Measurements from ENCODE around the gene TMEM115.
A peak's percentile ranks its signal among the peaks of the same experiment; 100 is the strongest.

Gene TMEM115

DNA sequence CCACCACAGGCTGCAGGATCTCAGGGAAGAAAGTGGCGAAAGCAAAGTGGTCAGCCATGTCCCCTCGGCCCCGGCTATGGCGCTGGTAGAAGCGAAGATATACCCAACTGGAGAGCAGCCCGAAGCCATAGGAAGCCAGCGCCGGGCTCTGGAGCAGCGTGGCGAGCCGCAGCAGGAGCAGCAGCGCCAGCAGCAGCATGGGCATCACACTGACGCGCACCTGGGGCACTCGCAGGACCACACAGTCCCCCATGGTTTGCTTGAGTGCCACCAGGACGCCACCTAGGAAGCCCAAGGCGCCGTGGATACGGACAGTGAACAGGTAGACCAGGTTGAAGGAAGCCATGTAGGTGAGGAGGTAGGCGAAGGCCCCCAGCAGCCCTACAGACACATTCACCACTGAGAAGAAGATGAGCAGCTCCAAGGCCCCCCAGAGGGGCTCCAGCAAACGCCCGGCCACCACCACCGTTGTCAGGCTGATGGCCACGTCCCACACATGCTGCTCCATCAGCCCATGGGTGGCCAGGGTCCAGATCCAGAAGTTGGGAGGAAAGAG, 888 bp downstream of the TMEM115 start:
- DNase-seq (ENCODE audit: insufficient read length), result no peak
- FAIRE-seq, result no peak
- TF ChIP-seq POLR2A (IDR thresholded peaks at IDR 0.05; ENCODE audit: low read depth, low read length) (no peak), TAF1 (IDR thresholded peaks at IDR 0.05; ENCODE audit: borderline replicate concordance, low read depth, low read length) (no peak), POLR2AphosphoS5 (IDR thresholded peaks at IDR 0.05; ENCODE audit: low read depth, low read length) (no peak)

DNA sequence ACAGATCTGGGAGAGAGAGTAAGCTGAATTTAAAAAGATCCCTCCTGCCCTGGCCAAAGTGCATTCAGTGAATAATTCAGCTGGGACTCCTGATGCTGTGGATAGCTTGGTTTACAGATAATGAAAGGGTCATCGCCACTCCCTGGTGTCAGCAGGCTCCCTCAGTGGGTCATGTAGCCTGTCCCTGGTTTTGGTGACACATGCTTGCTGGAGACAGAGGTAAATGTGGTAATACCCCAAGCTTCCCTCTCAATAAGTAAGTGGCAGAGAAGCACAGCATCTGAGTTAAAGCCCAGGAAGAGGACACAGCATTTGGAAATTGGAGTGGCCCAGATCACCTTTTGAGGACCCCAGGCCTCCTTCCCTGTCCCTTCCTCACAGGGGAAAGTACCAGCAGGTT, 1.8 kb downstream of the TMEM115 start:
- no peak for DNase-seq (ENCODE audit: insufficient read length)
- no peak for TF ChIP-seq TAF1 (IDR thresholded peaks at IDR 0.05; ENCODE audit: borderline replicate concordance, low read depth, low read length)
- no peak for FAIRE-seq

DNA sequence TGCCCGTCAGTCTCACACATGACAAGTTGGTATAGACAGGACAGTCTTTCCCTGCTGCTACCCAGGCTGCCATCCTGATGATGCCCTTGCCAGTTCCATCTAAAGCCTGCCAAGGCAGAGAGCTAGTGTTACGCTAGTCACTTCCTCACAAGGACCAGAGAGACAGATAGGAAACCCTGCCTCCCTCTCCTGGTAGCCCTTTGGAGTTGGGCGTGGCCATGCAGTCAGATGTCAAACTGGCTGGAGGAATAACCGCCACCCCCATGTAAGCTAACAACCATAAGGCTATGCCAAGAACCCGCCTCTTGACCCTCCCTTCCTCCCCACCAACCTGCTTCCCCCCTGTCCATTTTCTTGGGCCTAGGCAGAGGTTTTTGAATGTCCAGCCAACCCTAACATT, 2.8 kb downstream of the TMEM115 start:
- DNase-seq (ENCODE audit: insufficient read length) (no peak), FAIRE-seq (no peak)
- TF ChIP-seq POLR2AphosphoS5 (IDR thresholded peaks at IDR 0.05; ENCODE audit: low read depth, low read length), result no peak
- 0 out of 2 replicates have a peak, but pooled peaks have one; percentile 2 for TF ChIP-seq POLR2A (IDR thresholded peaks at IDR 0.05; ENCODE audit: low read depth, low read length)

DNA sequence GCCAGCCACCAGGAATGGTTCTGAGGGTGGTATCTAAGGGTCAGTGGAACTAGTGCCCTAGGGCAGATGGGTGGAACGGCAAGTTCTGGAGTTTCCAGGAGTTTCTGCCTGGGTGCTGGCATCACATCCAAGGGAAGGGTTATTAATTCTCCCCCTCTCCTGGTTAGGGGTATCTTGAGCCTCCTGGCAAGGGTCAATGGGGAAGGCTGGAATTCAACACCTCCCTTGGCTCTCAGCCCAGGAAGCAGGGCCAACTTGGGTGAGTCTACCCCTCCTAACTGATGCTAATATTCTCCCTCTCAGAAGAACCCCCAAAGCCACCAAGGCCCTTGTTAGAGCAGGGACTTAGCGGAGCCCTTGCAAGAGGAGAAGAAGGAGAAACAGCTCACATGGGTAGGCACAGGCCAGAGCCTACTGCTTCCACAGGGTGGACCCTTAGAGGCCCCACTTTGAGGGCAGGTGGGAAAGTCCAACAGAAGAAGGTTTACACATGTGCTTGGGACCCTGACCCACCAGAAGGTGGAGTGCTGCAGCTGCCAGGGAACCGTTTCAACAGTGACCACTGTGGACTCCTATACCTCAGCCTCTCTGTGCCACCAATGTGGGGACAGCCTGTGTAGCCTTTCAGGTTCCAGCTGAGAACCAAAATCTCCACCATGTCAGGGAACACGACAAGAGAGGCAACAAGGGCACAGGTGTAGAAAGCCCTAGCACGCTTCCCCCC, 3.3 kb downstream of the TMEM115 start:
- TF ChIP-seq POLR2A (IDR thresholded peaks at IDR 0.05; ENCODE audit: low read depth, low read length) (peak; percentile 5; the same call in 1 of the 2 replicates), POLR2AphosphoS5 (IDR thresholded peaks at IDR 0.05; ENCODE audit: low read depth, low read length) (no peak), TAF1 (IDR thresholded peaks at IDR 0.05; ENCODE audit: borderline replicate concordance, low read depth, low read length) (no peak)
- no peak for DNase-seq (ENCODE audit: insufficient read length)
- no peak for FAIRE-seq

DNA sequence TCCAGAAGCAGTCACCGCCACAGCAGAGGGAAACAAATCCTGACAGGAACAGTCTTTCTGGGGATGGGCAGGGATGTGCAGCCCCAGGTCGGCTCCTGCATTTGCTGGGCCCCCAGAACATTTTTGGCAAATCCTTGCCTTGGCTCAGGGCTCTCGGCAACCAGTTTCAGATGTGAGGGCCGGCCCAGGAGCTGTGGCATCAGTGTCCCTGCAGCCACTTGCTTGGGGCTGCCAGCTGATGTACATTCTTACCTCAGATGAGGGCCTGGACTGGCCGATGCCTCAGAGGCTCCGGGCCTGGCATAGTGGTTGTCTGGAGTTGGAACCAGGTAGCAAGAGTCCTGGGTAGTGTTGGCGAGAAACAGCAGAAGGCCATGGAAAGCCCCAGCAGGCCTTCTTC, 4.5 kb downstream of the TMEM115 start:
- no peak for FAIRE-seq
- TF ChIP-seq POLR2A (IDR thresholded peaks at IDR 0.05; ENCODE audit: low read depth, low read length) (0 out of 2 replicates have a peak, but pooled peaks have one; percentile 4), POLR2AphosphoS5 (IDR thresholded peaks at IDR 0.05; ENCODE audit: low read depth, low read length) (no peak)

DNA sequence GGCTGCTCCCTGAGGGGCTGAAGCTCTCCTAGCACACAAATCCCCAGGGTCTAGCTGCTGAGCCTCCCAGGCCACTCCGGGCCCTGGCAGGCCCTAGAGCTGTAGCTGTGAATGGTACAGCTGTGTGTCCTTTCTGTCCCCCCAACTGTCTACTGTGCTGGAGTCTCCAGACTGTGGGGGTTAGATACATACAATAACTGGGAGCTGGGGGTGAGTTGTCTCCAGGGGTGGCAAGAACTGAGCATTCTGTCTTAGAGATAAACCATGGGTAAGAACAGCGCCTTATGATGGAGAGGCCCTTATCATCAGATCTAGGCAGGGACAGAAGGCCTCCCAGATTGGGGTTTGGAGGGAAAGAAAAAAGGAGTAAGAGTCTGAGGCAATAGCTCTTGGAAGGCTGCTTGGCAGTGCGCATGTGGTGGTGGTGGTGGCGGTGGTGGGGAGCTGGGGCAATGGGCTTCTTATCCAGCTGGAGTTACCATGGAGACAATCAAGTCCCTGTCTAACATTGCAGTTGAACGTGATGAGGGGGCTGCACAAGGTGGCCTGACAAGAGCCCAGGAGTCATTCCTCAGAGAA, 5.0 kb downstream of the TMEM115 start:
- DNase-seq (ENCODE audit: insufficient read length) (no peak), FAIRE-seq (no peak)
- TF ChIP-seq TAF1 (IDR thresholded peaks at IDR 0.05; ENCODE audit: borderline replicate concordance, low read depth, low read length) (no peak), POLR2A (IDR thresholded peaks at IDR 0.05; ENCODE audit: low read depth, low read length) (no peak), POLR2AphosphoS5 (IDR thresholded peaks at IDR 0.05; ENCODE audit: low read depth, low read length) (no peak)

More for the DNA sequence above, 4.5 kb downstream of the TMEM115 start:
- no peak for DNase-seq (ENCODE audit: insufficient read length)

DNA sequence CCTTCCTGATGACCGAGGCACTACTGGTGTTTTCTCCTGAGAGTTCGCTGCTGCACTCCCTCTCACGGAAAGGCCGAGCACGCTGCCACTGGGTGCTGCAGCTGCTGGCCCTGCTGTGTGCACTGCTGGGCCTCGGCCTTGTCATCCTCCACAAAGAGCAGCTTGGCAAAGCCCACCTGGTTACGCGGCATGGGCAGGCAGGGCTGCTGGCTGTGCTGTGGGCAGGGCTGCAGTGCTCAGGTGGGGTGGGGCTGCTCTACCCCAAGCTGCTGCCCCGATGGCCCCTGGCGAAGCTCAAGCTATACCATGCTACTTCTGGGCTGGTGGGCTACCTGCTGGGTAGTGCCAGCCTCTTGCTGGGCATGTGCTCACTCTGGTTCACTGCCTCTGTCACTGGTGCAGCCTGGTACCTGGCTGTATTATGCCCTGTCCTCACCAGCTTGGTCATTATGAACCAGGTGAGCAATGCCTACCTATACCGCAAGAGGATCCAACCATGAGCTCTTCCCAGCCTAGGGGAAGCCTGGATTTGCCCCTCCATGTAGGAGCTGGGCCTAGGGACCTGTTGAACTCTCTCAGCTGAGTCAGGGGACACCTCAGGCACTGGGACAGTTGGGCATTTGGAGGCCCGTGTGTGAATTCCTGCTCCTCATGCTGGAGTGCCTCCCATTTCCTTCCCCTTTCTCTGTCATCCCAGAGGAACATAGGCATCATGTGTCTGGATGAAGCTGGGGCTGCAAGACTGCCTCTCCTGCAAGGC, 5.9 kb downstream of the TMEM115 start:
- no peak for FAIRE-seq
- no peak for DNase-seq (ENCODE audit: insufficient read length)
- no peak for TF ChIP-seq TAF1 (IDR thresholded peaks at IDR 0.05; ENCODE audit: borderline replicate concordance, low read depth, low read length)
- no peak for TF ChIP-seq POLR2AphosphoS5 (IDR thresholded peaks at IDR 0.05; ENCODE audit: low read depth, low read length)
- TF ChIP-seq POLR2A (IDR thresholded peaks at IDR 0.05; ENCODE audit: low read depth, low read length), result peak; percentile 46

DNA sequence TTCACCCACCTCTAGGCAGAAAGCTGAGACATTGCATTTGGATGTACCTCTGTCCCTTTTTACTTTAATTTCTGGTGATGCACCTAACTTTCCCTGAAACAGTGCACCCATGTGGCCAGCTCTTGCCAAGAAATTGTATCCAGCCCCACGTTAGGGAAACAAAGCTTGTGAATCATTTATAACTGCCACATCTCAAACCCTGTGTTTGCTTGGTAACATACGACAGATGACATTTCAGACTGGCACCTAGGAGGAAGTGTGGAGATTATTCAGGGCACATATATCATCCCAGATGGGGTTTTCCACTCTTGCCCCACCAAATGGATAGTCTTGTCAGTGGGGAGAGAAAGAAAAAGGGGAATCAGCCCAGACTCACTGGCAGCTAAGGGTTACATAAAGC, 6.5 kb downstream of the TMEM115 start:
- TF ChIP-seq POLR2A (IDR thresholded peaks at IDR 0.05; ENCODE audit: low read depth, low read length), result no peak
- no peak for DNase-seq (ENCODE audit: insufficient read length)
- no peak for FAIRE-seq

DNA sequence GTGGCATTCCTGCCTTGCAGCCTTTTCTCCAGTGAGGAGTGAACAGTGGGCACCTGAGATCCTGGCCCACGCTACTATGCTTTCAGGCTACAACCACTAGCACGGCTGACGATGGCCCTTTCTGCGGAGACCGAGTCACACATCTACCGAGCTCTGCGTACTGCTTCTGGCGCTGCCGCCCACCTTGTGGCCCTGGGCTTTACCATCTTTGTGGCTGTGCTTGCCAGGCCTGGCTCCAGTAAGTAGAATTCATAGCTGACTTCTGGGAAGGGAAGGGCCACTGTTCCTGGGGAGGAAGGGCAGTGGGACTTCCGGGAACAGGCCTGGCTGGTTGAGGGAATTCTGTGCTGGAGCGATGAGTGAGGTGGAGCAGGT, 8.0 kb downstream of the TMEM115 start:
- no peak for TF ChIP-seq POLR2A (IDR thresholded peaks at IDR 0.05; ENCODE audit: low read depth, low read length)
- TF ChIP-seq POLR2AphosphoS5 (IDR thresholded peaks at IDR 0.05; ENCODE audit: low read depth, low read length), result no peak
- no peak for TF ChIP-seq TAF1 (IDR thresholded peaks at IDR 0.05; ENCODE audit: borderline replicate concordance, low read depth, low read length)
- FAIRE-seq (no peak), DNase-seq (ENCODE audit: insufficient read length) (no peak)

DNA sequence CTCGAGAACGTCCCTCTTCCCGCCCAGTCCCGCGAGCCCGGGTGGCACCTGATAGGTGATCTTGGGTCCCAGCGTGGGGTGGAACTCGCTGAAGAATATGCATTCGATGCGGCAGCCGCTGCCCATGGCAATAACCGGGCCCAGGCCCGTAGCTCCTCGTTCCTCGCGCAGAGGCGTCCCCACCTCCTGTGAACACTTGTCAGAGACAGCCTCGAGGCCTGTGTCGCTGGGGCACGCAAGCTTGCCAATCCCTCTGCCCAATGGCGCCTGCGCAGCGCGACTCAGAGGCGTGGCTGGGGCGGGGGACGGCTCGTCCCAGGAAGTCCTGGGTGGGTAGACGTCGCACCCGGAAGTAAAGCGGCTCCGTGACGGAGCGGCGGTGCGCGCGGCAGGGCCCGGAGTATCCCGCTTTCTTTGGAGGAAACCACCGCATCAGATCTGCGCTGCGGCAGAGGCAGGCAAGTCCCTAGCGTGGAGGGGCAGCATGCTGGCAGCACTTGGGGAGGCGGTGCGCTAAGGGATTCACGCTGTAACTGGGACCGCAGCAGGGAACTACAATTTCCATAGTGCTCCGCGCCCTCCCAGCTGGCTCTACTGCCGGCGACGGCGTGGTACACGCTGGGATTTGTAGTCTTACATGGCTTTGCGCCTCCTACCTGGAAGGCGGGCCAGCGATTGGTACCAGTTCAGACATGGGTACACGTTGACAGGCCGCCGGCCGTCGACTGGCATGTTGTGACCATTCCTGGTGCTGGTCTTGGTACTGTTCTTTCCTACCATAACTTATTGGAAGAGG, 8.6 kb downstream of the TMEM115 start, which contains the start of the genes CYB561D2 and NPRL2:
CYB561D2 (plus strand) TSS at position 336 of the 796 bp plus-strand sequence. CDS start 572 bp downstream, outside the sequence.
NPRL2 (minus strand) TSS at position 249 of the 796 bp plus-strand sequence; CDS start at position 126, 123 bp downstream.
- peak; percentile 76 for TF ChIP-seq TAF1 (IDR thresholded peaks at IDR 0.05; ENCODE audit: borderline replicate concordance, low read depth, low read length)
- TF ChIP-seq POLR2AphosphoS5 (IDR thresholded peaks at IDR 0.05; ENCODE audit: low read depth, low read length), result peak; percentile 94
- TF ChIP-seq POLR2A (IDR thresholded peaks at IDR 0.05; ENCODE audit: low read depth, low read length), result peak; percentile 97
- DNase-seq (ENCODE audit: insufficient read length) (peak; percentile 99), FAIRE-seq (peak; percentile 99)

DNA sequence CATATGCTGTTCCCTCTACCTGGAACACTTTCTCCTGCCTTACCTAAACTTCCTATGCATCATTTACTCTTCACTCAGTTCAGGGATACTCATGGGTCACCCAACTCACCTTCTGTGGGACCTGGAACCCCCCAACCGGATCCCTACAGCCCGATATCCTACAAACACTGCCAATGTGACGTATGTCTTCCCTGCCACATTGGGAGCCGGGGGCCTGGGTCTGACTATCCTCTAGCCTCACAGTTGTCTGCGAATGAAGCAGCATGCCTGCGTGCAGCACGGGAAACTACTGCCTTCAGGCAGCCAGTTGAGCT, 9.2 kb downstream of the TMEM115 start:
- no peak for TF ChIP-seq POLR2A (IDR thresholded peaks at IDR 0.05; ENCODE audit: low read depth, low read length)
- TF ChIP-seq POLR2AphosphoS5 (IDR thresholded peaks at IDR 0.05; ENCODE audit: low read depth, low read length), result no peak
- TF ChIP-seq TAF1 (IDR thresholded peaks at IDR 0.05; ENCODE audit: borderline replicate concordance, low read depth, low read length), result no peak
- no peak for DNase-seq (ENCODE audit: insufficient read length)
- FAIRE-seq, result no peak
